ENCODE results near the gene DLG1.

DLG1 gene

DNA sequence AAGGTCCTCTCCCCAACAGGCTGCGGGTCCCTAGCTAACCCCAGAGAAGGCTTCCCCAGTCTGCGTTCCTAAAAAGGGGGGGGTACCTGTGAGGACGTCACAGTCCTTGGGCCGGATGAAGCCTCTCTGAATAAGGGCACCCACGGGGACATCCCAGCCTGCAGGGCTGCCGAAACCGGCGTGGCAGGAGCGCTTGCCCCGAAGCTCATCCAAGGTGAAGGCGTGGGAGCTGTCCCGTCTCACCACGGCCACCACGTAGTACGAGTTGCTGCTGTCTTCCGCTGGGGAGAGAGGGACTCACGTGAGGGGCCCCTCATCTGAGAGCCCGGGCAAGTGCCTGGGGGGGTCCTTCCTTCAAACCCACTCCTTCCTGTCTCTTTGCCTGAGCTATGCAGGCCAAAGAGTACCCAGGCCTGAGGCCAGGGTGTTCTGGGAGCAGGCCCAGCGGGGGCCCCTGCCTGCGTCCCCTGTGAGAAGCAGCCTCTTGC lies 288.8 kb downstream of the DLG1 start:
- TF ChIP-seq YY1 (IDR thresholded peaks at IDR 0.05; ENCODE audit: insufficient read depth, insufficient read length) (no peak), SUZ12 (IDR thresholded peaks at IDR 0.05; ENCODE audit: extremely low read depth, insufficient read depth, insufficient read length) (no peak), ZNF274 (IDR thresholded peaks at IDR 0.05; ENCODE audit: low read depth, low read length) (no peak)
- DNase-seq (ENCODE audit: low read depth, low spot score): no peak
- Histone ChIP-seq H3K9ac (ENCODE audit: insufficient read length, low read depth) (no peak overlapping the region), H3K9me3 (ENCODE audit: insufficient read depth, low read length) (no peaks in the 10 kb centered on the region), H3K4me1 (ENCODE audit: insufficient read depth, insufficient read length) (peaks cover 23% of the 10 kb centered on the region), H3K27me3 (ENCODE audit: insufficient read depth, insufficient read length) (peaks cover 2% of the 10 kb centered on the region), H3K4me3 (ENCODE audit: insufficient read length, low read depth) (no peak overlapping the region), H3K36me3 (ENCODE audit: insufficient read depth, insufficient read length, low read length) (peaks cover 56% of the 10 kb centered on the region)

DNA sequence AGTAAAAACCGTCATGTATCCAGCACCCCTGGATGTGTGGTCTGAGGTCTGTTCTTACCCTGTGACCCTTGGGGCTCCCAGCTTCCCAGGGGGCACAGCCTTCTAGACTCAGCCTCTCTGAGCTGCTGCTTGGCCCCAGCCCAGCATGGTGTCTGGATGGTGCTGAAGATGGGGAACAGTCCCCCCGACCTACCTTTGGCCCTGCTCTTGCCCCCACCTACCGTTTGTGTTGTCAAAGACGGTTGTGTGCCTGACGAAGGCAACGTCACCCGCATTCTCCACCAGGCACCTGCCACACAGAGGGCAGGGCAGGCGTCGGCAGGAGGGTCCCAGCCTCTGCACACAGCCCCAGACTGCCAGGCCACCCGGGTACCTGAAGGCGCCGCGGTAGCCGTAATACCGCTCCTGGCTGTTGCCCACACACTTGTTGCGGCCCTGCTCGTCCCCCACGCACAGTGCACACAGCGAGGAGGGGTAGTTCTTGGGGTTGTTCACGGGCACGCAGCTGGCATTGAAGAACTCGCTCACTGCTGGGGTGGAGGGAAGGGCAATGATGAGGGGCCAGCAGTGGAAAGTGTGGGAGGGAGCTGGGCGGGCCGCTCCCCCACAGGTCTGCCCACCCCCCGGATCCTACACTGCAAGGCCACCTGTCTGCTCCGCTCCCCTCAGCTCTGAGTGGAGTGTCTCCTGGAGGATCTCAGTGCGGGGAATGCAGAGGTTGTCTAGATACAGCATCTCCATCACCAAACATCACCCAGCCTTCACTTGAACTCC lies 289.8 kb downstream of the DLG1 start:
- Histone ChIP-seq H3K36me3 (ENCODE audit: insufficient read depth, insufficient read length, low read length) (peaks cover 63% of the 10 kb centered on the region), H3K9me3 (ENCODE audit: insufficient read depth, low read length) (no peaks in the 10 kb centered on the region), H3K27me3 (ENCODE audit: insufficient read depth, insufficient read length) (peaks cover 5% of the 10 kb centered on the region), H3K4me3 (ENCODE audit: insufficient read length, low read depth) (no peak overlapping the region), H3K4me1 (ENCODE audit: insufficient read depth, insufficient read length) (peaks cover 30% of the 10 kb centered on the region), H3K9ac (ENCODE audit: insufficient read length, low read depth) (no peak overlapping the region)
- no peak for DNase-seq (ENCODE audit: low read depth, low spot score)
- no peak for TF ChIP-seq YY1 (IDR thresholded peaks at IDR 0.05; ENCODE audit: insufficient read depth, insufficient read length)
- TF ChIP-seq SUZ12 (IDR thresholded peaks at IDR 0.05; ENCODE audit: extremely low read depth, insufficient read depth, insufficient read length): no peak
- TF ChIP-seq ZNF274 (IDR thresholded peaks at IDR 0.05; ENCODE audit: low read depth, low read length): no peak

- peaks cover 30% of the 10 kb centered on the region for H3K4me1 ChIP-seq (ENCODE audit: insufficient read depth, insufficient read length)
- peaks cover 5% of the 10 kb centered on the region for H3K27me3 ChIP-seq (ENCODE audit: insufficient read depth, insufficient read length)
- no peak for DNase-seq (ENCODE audit: low read depth, low spot score)
- H3K9ac ChIP-seq (ENCODE audit: insufficient read length, low read depth): no peak overlapping the region
- no peak overlapping the region for H3K4me3 ChIP-seq (ENCODE audit: insufficient read length, low read depth)
- H3K36me3 ChIP-seq (ENCODE audit: insufficient read depth, insufficient read length, low read length): peaks cover 63% of the 10 kb centered on the region
- H3K9me3 ChIP-seq (ENCODE audit: insufficient read depth, low read length): no peaks in the 10 kb centered on the region
- TF ChIP-seq ZNF274 (IDR thresholded peaks at IDR 0.05; ENCODE audit: low read depth, low read length): no peak
- TF ChIP-seq SUZ12 (IDR thresholded peaks at IDR 0.05; ENCODE audit: extremely low read depth, insufficient read depth, insufficient read length): no peak
- TF ChIP-seq YY1 (IDR thresholded peaks at IDR 0.05; ENCODE audit: insufficient read depth, insufficient read length): no peak
Observed at GRCh38 chr3:197007953-197008352, 290.5 kb downstream of the DLG1 start.

DNA sequence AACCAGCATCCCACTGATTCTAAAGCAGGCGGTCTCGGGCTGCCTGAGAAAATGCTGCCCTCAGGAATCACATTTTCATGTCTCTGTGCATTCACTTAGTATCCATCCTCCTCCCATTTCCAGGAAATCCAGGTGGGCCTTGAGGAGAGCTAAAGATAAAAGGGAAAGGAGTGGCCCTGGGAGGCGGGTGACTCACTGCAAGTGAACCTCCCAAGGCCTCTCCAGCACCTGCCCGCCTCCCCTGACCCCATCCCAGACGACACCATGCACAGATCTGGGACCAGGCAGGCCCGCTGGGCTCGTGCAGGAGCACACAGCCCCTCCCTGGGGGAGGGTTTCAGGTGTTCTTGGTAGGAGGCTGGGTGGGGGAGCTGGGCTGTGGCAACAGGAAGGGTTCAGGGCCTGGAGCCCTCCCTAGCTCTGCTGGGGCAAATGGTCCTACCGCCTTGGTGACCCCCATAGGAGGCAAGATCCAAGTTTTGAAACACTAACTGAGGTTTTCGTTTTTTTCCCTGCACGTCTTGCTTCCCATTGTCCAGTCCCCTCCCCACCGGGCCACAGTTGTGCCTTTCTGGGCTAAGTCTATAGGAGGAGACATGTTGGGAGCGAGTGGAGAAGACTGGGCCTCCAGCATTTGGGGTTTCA lies 291.0 kb downstream of the DLG1 start:
- H3K27me3 ChIP-seq (ENCODE audit: insufficient read depth, insufficient read length): peaks cover 5% of the 10 kb centered on the region
- DNase-seq (ENCODE audit: low read depth, low spot score): no peak
- H3K36me3 ChIP-seq (ENCODE audit: insufficient read depth, insufficient read length, low read length): peaks cover 63% of the 10 kb centered on the region
- no peak overlapping the region for H3K9ac ChIP-seq (ENCODE audit: insufficient read length, low read depth)
- no peak for TF ChIP-seq YY1 (IDR thresholded peaks at IDR 0.05; ENCODE audit: insufficient read depth, insufficient read length)
- no peak for TF ChIP-seq ZNF274 (IDR thresholded peaks at IDR 0.05; ENCODE audit: low read depth, low read length)
- no peak for TF ChIP-seq SUZ12 (IDR thresholded peaks at IDR 0.05; ENCODE audit: extremely low read depth, insufficient read depth, insufficient read length)
- no peaks in the 10 kb centered on the region for H3K9me3 ChIP-seq (ENCODE audit: insufficient read depth, low read length)
- H3K4me3 ChIP-seq (ENCODE audit: insufficient read length, low read depth): no peak overlapping the region
- H3K4me1 ChIP-seq (ENCODE audit: insufficient read depth, insufficient read length): peaks cover 30% of the 10 kb centered on the region

DNA sequence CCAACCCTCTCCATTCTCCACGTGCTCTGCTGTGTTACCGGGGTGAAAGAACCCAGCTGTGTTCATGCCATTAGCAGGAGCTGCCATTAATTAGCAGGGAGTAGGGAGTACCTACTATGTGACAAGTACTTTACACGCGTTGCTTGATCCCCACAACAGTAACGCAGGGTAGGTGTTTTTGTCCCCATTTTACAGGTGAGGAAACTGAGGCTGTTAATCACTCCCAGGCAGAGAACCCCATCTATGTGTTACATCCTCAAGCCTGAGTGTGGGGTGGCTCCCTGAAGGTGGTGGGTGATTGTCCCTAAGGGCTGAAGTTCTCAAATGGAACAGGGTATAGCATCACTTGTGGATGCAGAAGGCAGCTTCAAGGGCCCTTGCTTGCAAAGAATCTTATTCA lies 291.6 kb downstream of the DLG1 start:
- Histone ChIP-seq H3K9me3 (ENCODE audit: insufficient read depth, low read length) (no peaks in the 10 kb centered on the region), H3K27me3 (ENCODE audit: insufficient read depth, insufficient read length) (peaks cover 5% of the 10 kb centered on the region), H3K9ac (ENCODE audit: insufficient read length, low read depth) (no peak overlapping the region), H3K4me3 (ENCODE audit: insufficient read length, low read depth) (no peak overlapping the region), H3K4me1 (ENCODE audit: insufficient read depth, insufficient read length) (peaks cover 27% of the 10 kb centered on the region), H3K36me3 (ENCODE audit: insufficient read depth, insufficient read length, low read length) (peaks cover 60% of the 10 kb centered on the region)
- no peak for DNase-seq (ENCODE audit: low read depth, low spot score)
- TF ChIP-seq ZNF274 (IDR thresholded peaks at IDR 0.05; ENCODE audit: low read depth, low read length) (no peak), SUZ12 (IDR thresholded peaks at IDR 0.05; ENCODE audit: extremely low read depth, insufficient read depth, insufficient read length) (no peak), YY1 (IDR thresholded peaks at IDR 0.05; ENCODE audit: insufficient read depth, insufficient read length) (no peak)

- Histone ChIP-seq H3K4me1 (ENCODE audit: insufficient read depth, insufficient read length) (peaks cover 25% of the 10 kb centered on the region), H3K9ac (ENCODE audit: insufficient read length, low read depth) (no peak overlapping the region), H3K27me3 (ENCODE audit: insufficient read depth, insufficient read length) (peaks cover 5% of the 10 kb centered on the region), H3K4me3 (ENCODE audit: insufficient read length, low read depth) (no peak overlapping the region), H3K36me3 (ENCODE audit: insufficient read depth, insufficient read length, low read length) (peaks cover 61% of the 10 kb centered on the region), H3K9me3 (ENCODE audit: insufficient read depth, low read length) (no peaks in the 10 kb centered on the region)
- no peak for DNase-seq (ENCODE audit: low read depth, low spot score)
- TF ChIP-seq SUZ12 (IDR thresholded peaks at IDR 0.05; ENCODE audit: extremely low read depth, insufficient read depth, insufficient read length) (no peak), ZNF274 (IDR thresholded peaks at IDR 0.05; ENCODE audit: low read depth, low read length) (no peak), YY1 (IDR thresholded peaks at IDR 0.05; ENCODE audit: insufficient read depth, insufficient read length) (no peak)
Observed at GRCh38 chr3:197006446-197006845, 292.0 kb downstream of the DLG1 start.
